GM19351 (cell line): ENCODE data around the gene KCNA10.

ENCODE experiments used
- ATAC-seq: cut with Tn5 transposase; IDR thresholded peaks from one replicate; pipeline ENCODE4 v1.9.1; 2021; ENCODE audit warnings: mild to moderate bottlenecking, moderate library complexity; ENCODE audit not compliant: unreplicated experiment

Gene KCNA10

GRCh38 chr1:110519125-110519810 is at the start of gene KCNA10:
KCNA10 (minus strand) TSS chr1:110519175; CDS start chr1:110518787, 388 bp downstream.
- no peak for ATAC-seq

- no peak for ATAC-seq
Measured at GRCh38 chr1:110566836-110567235, 47.9 kb upstream of the KCNA10 start.

DNA sequence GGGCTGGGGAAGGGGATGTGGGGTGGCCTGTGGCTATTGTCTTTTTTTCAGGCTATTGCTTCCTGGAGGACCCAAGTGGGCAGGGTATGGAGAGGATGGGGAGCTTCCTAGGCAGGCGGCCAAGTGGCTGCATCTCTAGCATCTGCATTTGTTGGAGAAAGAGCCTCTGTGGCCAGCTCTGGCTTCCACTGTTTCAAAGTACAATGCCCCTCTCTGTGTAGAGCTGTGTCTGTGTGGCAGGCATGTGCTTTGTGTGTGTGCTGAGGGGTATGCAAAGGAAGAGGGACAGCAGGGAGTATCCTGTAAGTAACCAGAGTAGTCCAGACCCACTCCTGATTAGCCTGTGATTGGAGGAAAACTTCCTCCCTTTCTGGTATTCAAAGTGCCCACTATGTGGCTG is 46.6 kb upstream of the KCNA10 start:
- ATAC-seq = no peak

GRCh38 chr1:110563089-110563488 is 44.1 kb upstream of the KCNA10 start:
- no peak for ATAC-seq

- no peak for ATAC-seq
Measured at GRCh38 chr1:110561596-110561995, 42.6 kb upstream of the KCNA10 start.

GRCh38 chr1:110559157-110559556 is 40.2 kb upstream of the KCNA10 start:
- no peak for ATAC-seq

DNA sequence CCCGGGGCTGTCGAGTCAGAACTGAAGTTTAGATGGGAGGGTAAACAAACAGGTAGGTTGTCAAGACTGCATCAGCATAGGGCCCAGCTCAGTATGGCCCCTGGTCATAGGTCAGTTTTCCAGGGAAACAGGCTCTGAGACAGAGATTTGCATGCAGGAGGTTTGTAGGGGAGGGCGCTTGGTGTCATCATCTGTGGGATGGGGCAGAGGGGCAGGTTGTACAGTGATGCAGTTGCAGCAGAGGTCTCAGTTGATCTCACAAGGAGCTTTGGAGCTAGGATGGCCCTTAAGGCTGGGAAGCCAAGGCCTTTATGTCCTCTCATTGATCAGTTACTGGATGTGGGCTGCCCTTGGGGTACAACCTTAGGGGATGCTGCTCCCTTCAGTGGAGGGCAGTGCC is 38.5 kb upstream of the KCNA10 start:
- ATAC-seq = no peak

DNA sequence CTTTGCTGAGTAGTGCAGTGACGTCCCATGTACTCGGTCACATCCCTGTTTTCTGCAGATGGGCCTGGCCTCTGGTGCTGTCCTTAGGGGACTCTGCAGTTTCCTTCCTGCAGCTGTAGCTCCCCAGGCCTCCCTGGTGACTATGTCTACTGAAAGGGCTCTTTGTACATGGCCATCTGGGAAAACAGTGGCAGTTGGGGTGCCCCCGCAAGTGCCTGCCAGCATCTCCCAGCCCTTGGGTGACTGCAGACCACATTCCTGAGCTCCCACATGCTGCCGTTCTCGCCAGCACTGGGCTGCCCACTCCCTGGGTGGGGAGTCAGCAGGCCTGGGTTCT is 37.5 kb upstream of the KCNA10 start:
- ATAC-seq = no peak

DNA sequence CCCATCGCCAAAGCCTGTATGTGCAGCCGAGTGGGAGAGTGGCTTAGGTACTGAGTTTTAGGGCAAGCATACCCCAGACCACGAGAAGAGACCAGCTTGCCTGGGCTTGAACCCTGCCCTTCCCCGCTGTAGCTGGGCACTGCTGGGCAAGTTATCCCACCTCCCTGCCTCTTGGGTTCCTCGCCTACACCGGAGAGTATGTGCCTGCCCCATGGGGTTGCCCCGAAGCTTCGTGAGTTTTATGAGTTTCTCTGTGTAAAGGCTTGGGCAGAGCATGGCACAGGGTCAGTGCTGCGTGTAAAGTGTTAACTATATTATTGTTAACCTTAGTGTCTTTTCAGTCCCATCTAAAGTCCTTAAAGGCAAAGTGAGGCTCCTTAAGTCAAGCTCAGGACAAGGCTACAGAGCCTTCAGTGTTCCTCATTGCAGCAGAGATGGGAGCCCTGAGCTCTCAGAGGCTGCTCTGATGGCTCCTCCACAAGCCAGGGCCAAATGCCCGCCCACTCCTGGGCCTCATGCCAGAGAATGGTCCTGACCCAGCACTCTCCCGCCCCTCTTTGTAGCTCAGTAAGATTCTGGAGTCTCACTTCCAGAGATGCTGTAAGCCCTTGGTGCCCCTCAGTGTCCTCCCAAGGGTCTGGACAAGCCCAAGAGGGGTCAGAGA is 37.0 kb upstream of the KCNA10 start:
- no peak for ATAC-seq

GRCh38 chr1:110554871-110555801 is 36.2 kb upstream of the KCNA10 start:
- ATAC-seq = peak; percentile 62

- ATAC-seq = no peak
Measured at GRCh38 chr1:110551278-110551809, 32.4 kb upstream of the KCNA10 start.

DNA sequence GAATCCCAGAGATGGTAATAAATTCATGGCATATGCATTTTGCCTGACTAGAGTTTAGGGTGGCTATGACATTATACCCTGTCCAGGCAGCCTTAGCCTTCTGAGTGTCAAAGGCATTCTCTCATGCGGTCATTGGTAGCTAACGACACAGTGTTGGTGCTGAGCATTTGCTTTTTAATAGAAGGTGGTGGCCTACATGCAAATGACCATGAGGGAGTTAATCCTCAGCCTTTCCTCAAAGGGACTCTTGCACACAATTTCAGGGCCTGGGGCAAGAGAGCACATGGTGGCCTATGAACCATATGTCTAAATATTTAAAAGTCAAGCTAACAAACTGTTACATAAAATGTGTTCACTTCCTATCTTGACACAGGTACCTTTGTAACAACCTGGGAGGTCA is 30.9 kb upstream of the KCNA10 start:
- no peak for ATAC-seq

- ATAC-seq = no peak
Measured at GRCh38 chr1:110548381-110548780, 29.4 kb upstream of the KCNA10 start.

- ATAC-seq = no peak
Measured at GRCh38 chr1:110547017-110547416, 28.0 kb upstream of the KCNA10 start.

GRCh38 chr1:110545492-110545891 is 26.5 kb upstream of the KCNA10 start:
- ATAC-seq = no peak

- no peak for ATAC-seq
Measured at GRCh38 chr1:110544753-110545152, 25.8 kb upstream of the KCNA10 start.

DNA sequence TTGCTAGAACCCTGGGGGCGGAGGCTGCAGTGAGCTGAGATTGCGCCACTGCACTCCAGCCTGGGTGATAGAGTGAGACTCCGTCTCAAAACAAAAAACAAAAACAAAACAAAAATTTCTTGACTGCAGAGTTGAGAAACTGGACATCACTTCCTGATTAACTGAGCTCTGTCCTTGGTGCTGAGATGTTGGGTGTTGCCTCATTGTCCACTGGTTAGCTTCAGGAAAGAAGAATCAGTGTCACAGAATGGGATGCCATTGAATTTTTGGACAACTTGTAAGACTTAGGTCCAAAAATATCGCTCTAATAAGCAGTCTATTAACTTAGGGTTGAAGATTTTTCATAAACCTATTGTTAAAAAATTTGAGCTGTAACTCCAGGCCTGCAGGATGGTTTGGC is 23.8 kb upstream of the KCNA10 start:
- ATAC-seq = no peak

DNA sequence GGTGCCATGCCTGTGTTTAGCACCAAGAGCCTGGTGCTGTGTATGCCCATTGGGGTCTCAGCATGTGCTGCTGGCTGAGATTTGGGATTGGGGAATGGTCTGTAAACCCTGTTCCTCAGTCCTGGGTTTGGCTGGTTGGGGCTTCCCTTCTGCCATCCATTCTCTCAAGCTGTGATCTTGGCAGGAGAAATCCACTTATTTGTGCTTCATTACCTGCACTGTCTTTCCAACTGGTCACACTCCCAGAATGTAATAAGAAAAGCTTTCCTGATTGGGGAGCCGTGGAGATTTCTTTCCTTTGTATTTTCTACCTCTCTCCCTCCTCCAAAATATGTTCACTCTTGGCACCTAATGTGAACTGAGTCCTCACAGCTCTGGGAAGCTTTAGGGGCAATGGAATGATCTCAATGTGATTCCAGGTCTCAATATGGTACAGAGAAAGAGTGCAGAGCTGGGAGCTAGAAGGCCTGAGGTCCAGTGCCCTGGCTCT is 23.0 kb upstream of the KCNA10 start:
- no peak for ATAC-seq

DNA sequence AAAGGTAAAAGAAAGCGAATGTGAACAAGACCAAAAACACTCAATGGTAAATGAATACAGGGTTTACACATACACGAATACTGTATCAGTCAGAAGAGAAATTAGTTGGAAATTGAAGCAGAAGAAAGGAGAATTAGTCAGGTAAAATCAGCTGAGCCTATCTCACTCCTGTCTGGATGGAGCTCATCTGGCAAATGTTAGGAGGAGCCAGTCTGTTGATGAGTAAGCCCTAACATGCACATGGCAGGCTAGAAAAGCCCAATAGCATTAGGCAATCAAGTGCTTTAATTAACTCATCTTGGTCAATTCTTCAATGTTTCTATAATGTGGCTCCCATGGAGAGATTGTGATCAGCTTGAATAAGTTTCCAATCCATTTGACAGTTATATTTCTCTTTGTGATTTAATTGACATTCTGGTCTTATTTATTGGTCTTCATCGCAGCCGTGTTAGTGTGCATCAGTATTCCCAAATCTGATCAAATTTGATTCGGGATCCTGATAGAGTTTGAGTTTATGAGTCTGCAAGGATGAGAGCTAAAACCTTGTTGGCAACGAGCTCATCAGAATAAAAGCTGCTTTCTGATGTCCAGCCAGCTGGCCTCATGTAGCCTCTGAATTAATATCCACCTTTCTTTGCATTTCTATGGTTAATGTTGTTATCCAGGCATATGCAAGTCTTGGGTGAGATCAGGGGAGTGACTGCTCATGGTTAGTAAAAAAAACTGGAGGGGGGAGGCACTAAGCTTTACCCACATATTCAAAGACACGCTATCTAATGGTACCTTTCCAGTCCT is 22.1 kb upstream of the KCNA10 start:
- ATAC-seq = no peak

DNA sequence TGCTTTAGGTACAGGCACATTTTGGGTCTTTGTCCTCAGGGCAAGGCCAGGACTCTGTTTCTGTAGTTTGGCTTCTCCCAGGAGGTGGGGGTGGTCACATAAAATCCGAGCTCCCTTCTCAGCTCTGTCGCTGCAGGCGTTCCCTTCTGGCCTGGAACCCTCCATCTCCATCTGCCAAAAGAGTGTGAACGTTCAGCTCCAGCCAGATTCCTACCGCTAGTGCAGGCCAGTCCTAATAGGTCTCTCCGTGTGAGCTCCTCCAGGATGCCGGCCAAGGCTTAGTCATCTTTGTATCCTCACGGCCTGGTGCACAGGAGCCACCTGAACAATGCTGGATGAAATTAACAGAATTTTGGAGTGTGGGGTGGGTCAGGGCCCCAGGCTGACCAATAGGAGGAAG is 19.9 kb upstream of the KCNA10 start:
- ATAC-seq = no peak

DNA sequence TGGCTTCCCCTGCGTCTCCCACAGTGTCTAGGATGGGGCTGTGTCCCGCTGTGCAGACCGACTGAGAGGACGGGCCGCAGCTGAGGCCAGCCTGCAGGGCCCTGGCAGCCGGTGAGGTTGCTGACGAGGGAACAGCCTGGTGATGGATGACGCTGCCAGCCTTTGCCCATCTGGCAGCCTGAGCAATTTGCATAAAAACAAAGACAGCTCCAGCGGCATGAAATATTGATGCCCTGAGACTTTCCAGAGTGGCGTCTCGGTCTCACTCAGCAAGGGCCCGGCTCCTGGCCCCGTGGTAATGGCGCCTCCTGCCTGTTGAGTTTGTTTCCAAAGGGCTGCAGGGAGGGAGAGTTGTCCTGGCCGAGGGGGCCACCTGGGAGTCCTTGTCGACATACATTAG is 19.1 kb upstream of the KCNA10 start:
- ATAC-seq = no peak
